Breast epithelium (tissue), 4 donors: ENCODE results near the gene MEOX1. TPM values are rescaled to one million over a fixed set of nuclear protein-coding genes. Genes with fewer than 3 reads are reported as not detected.
"Not testable (repeated sequence)": the region's sequence is repeated elsewhere in the genome, so short reads cannot be mapped to it uniquely, and the experiment has no call there.

Experiments
- DNase-seq, 2 donors: peaks; one replicate each; pipeline ENCODE4 v3.0.0-alpha.2; 2019; ENCODE audit warnings: low spot score in 2 of 2
- H3K27ac ChIP-seq, 2 donors: fragments of 200-600 bp; sonication (generic) in 1 of 2; one replicate each; pipeline ENCODE4 v1.5.1; 2016 to 2019; ENCODE audit warnings: mild to moderate bottlenecking in 1 of 2
- H3K27me3 ChIP-seq, 2 donors: fragments of 200-600 bp; sonication (generic) in 1 of 2; one replicate each; pipeline versions ENCODE4 v1.5.1 to v1.6.0; 2017 to 2019; ENCODE audit warnings: control low read depth in 1 of 2, mild to moderate bottlenecking in 1 of 2
- H3K36me3 ChIP-seq: fragments of 200-600 bp; one replicate; pipeline ENCODE4 v1.5.1; 2019
- H3K4me1 ChIP-seq, 2 donors: fragments of 200-600 bp; sonication (generic); one replicate each; pipeline ENCODE4 v1.5.1; 2016 to 2019; ENCODE audit warnings: control low read depth in 1 of 2
- H3K4me3 ChIP-seq, 3 donors: fragments of 200-600 bp; sonication (generic); 1 replicate in 2 of 3; 2 replicates in 1 of 3; pipeline ENCODE4 v1.5.1; 2016 to 2019; ENCODE audit warnings: mild to moderate bottlenecking in 3 of 3, moderate library complexity in 2 of 3
- H3K9me3 ChIP-seq, 2 donors: fragments of 200-600 bp; sonication (generic) in 1 of 2; one replicate each; pipeline ENCODE4 v1.5.1; 2016 to 2019; ENCODE audit warnings: control low read depth in 1 of 2
- POLR2A ChIP-seq: fragments of 450-650 bp; IDR thresholded peaks from one replicate; pipeline ENCODE4 v1.6.1; 2016; ENCODE audit warnings: antibody characterized with exemption, mild to moderate bottlenecking, moderate library complexity
- POLR2AphosphoS5 ChIP-seq, 3 donors: sonication (generic); formaldehyde crosslinking; IDR thresholded peaks; one replicate each; pipeline ENCODE4 v1.6.1; 2017; ENCODE audit warnings: antibody characterized with exemption in 3 of 3
- intact Hi-C: fragments of 100-400 bp; cut with DNase I; formaldehyde crosslinking; loops from one replicate; pipeline ENCODE4 v1.15.1; 2023; ENCODE audit warnings: low total_unique reads
- total RNA-seq, 3 donors: library from RNA; depleted of rRNA; stranded (reverse); fragments of >200 nt; gene quantifications; one replicate each; pipeline ENCODE4 v1.1.0, GENCODE V29; 2016
- TF ChIP-seq, protein P1 (sequence below), 3 donors: fragments of 450-650 bp; IDR thresholded peaks; one replicate each; pipeline ENCODE4 v1.5.1; 2016 to 2017; ENCODE audit warnings: antibody characterized with exemption in 3 of 3, mild to moderate bottlenecking in 3 of 3, moderate library complexity in 3 of 3

Gene MEOX1
- total RNA-seq, 3 donors from 2014 or later: 2.6 to 11.0 (median 10.5) TPM

DNA sequence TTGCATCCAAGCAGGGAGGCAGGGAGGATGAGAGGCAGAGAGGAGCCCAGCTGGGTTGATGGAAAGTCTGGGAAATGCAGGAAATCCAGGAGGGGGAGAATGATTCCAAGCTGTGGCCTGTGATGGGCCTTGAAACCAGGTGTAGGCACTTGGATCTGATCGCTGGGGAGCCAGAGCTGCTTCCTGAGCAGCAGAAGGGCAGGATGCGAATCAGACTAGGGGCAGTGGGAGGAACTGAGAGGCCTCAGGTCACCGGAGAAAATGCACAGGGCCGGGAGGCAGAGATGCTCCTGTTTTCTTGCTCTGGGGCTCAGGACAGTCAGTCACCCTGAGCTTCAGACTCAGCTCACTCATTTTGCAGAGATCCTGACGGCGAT, 29.6 kb upstream of the MEOX1 start:
- H3K9me3 ChIP-seq: no peaks in the 10 kb centered on the region
- DNase-seq: no peak
- TF ChIP-seq POLR2AphosphoS5 (IDR thresholded peaks at IDR 0.05) (no peak), POLR2A (no peak)
- TF ChIP-seq, protein P1, sequence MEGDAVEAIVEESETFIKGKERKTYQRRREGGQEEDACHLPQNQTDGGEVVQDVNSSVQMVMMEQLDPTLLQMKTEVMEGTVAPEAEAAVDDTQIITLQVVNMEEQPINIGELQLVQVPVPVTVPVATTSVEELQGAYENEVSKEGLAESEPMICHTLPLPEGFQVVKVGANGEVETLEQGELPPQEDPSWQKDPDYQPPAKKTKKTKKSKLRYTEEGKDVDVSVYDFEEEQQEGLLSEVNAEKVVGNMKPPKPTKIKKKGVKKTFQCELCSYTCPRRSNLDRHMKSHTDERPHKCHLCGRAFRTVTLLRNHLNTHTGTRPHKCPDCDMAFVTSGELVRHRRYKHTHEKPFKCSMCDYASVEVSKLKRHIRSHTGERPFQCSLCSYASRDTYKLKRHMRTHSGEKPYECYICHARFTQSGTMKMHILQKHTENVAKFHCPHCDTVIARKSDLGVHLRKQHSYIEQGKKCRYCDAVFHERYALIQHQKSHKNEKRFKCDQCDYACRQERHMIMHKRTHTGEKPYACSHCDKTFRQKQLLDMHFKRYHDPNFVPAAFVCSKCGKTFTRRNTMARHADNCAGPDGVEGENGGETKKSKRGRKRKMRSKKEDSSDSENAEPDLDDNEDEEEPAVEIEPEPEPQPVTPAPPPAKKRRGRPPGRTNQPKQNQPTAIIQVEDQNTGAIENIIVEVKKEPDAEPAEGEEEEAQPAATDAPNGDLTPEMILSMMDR (IDR thresholded peaks at IDR 0.05): no peak
- H3K27ac ChIP-seq: no peak overlapping the region
- H3K36me3 ChIP-seq: no peaks in the 10 kb centered on the region
- intact Hi-C loops: loop anchor here (5.0 kb wide), 1 partner anchor 66 kb away; the partner anchor contains the start of gene SOST
- no peaks in the 10 kb centered on the region for H3K27me3 ChIP-seq
- H3K4me3 ChIP-seq: no peak overlapping the region
- no peaks in the 10 kb centered on the region for H3K4me1 ChIP-seq

DNA sequence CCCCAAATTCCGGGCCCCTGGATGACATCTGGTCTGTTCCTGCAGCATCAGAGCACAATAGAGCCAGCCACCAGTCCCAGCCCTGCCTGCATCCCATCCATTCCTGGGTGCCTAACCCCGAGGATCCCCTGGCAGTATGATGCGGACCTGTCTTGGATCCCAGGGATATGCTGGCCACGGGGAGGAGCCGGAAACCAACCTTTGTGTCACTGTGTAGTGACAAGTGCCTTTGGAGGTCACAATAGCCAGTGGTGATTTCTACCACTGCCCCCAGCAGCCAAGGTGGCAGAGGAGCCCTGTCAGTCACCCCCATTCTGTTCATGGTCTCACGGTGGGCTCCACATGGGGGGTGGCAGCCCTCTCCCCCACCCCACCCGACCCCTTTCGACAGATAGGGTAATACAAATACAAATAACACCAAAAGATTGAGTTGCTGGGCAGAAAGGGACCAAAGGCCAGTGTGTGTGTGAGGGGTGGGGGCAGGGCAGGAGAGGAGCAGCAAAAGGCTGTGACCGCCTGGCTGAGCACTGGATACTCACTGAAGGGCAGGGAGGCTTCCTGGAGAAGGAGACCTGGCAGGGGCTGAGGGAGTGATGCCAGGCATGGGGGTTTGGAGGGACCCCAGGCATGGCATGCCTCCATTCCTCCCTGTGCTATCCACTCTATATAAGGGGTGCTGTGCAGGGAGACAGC, 29.0 kb upstream of the MEOX1 start:
- Histone ChIP-seq H3K4me1 (no peaks in the 10 kb centered on the region), H3K36me3 (no peaks in the 10 kb centered on the region), H3K27ac (no peak overlapping the region), H3K27me3 (no peaks in the 10 kb centered on the region), H3K9me3 (no peaks in the 10 kb centered on the region), H3K4me3 (no peak overlapping the region)
- DNase-seq: no peak
- TF ChIP-seq, protein P1 (IDR thresholded peaks at IDR 0.05): no peak
- no peak for TF ChIP-seq POLR2AphosphoS5 (IDR thresholded peaks at IDR 0.05)
- TF ChIP-seq POLR2A: no peak
- intact Hi-C loops: loop anchor here (5.0 kb wide), 1 partner anchor 67 kb away; the partner anchor contains the start of gene SOST

DNA sequence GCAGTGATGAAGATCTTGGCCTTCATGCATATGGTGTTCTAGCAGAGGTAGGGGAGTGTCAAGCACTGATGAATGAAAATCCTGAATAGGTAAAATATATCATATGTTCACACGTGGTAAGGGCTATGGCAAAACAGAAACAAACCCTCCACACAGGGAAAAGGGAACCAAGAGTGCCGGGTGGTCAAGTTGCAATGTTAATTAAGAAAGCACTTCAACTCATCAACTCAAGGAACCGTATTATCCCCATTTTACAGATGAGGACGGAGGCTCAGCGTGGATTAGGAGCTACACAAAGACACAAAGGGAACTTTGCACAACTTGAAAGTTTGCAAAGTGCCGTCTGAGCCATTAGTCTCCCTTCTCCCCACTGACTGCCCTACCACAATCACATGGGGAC, 28.1 kb upstream of the MEOX1 start:
- DNase-seq: no peak
- no peaks in the 10 kb centered on the region for H3K4me1 ChIP-seq
- TF ChIP-seq POLR2AphosphoS5 (IDR thresholded peaks at IDR 0.05): no peak
- no peak overlapping the region for H3K4me3 ChIP-seq
- H3K36me3 ChIP-seq: no peaks in the 10 kb centered on the region
- intact Hi-C loops: loop anchor here (5.0 kb wide), 1 partner anchor 67 kb away; the partner anchor contains the start of gene SOST
- no peaks in the 10 kb centered on the region for H3K27me3 ChIP-seq
- no peaks in the 10 kb centered on the region for H3K9me3 ChIP-seq
- H3K27ac ChIP-seq: no peak overlapping the region

DNA sequence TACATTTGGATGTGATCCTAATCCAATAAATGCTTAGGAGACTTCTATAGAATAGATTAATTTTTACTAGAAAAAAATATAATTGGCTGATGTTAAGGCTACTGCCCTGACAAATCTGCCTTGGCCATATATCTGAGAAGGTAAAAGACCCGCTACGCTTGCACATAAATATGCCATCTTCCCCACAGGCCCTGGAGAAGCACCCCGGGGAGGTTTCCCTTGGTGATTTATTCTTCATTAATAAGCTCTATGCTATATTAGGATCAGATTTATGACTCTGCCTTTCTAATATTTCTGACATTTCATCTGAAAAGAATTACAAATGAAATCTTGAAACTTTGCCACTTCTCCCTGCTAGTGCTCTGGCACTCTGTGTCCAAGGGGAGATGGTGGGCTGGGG, 27.4 kb upstream of the MEOX1 start:
- H3K4me1 ChIP-seq: no peaks in the 10 kb centered on the region
- no peak overlapping the region for H3K4me3 ChIP-seq
- DNase-seq: no peak
- no peaks in the 10 kb centered on the region for H3K9me3 ChIP-seq
- H3K36me3 ChIP-seq: no peaks in the 10 kb centered on the region
- H3K27ac ChIP-seq: no peak overlapping the region
- TF ChIP-seq POLR2A (no peak), POLR2AphosphoS5 (IDR thresholded peaks at IDR 0.05) (no peak)
- TF ChIP-seq, protein P1 (IDR thresholded peaks at IDR 0.05): no peak
- no peaks in the 10 kb centered on the region for H3K27me3 ChIP-seq
- intact Hi-C loops: no loop called here

DNA sequence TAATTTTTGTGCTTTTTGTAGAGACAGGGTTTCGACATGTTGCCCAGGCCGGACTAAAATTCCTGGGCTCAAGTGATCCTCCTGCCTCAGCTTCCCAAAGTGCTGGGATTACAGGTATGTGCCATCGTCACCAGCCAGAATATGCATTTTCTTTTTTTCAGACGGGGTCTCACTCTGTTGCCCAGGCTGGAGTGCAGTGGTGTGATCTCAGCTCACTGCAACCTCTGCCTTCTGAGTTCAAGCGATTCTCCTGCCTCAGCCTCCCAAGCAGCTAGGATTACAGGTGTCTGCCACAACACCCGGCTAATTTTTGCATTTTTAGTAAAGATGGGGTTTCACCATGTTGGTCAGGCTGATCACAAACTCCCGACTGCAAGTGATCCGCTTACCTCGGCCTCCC, 25.2 kb upstream of the MEOX1 start:
- intact Hi-C loops, H3K9me3 ChIP-seq, H3K4me1 ChIP-seq, H3K27ac ChIP-seq, H3K36me3 ChIP-seq, H3K4me3 ChIP-seq, H3K27me3 ChIP-seq, DNase-seq: not testable (repeated sequence)

DNA sequence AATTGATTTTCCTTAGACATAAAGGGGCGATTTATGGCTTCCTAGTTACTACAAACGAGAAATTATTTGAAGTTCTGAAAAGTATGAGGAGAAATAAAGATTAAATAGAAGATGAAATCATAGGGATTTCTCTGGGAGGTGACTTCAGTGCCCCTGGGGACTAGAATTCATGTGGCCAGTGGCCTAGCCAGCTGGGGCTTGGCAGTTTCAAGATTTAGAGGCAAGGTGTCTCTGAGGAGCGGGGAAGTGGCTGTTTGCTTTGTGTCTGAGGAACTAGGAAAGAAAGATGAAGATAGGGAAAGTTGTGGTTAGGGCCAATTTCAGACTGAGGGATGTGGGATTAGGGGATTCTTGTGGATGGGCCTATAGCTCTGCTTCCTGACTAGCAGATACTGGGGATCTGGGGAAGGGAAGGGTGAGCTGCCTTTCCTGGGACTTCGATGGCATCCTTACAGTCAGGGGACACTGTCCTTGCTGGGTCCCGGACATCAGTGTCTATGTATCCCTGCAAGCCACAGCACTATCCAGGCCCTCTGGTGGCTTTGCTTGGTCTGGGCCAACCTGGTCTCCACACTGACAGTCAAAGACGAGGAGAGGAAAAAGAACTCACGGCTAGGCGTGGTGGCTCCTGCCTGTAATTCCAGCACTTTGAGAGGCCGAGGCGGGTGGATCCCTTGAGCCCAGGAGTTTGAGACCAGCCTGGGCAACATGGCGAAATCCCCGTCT, 22.4 kb upstream of the MEOX1 start:
- Histone ChIP-seq H3K4me1 (no peaks in the 10 kb centered on the region), H3K27ac (no peak overlapping the region), H3K9me3 (no peaks in the 10 kb centered on the region), H3K36me3 (no peaks in the 10 kb centered on the region), H3K4me3 (no peak overlapping the region), H3K27me3 (no peaks in the 10 kb centered on the region)
- TF ChIP-seq POLR2AphosphoS5 (IDR thresholded peaks at IDR 0.05) (no peak), POLR2A (no peak)
- TF ChIP-seq, protein P1 (IDR thresholded peaks at IDR 0.05): no peak
- intact Hi-C loops: no loop called here
- no peak for DNase-seq
